Left lung (tissue), 14 donors: ENCODE results near the gene PTPN2. TPM values are rescaled to one million over a fixed set of nuclear protein-coding genes. Genes with fewer than 3 reads are reported as not detected.
A peak's percentile ranks its signal among the peaks of the same experiment; 100 is the strongest.

Source experiments
- ATAC-seq: fragments of 200-7000 bp; cut with Tn5 transposase; one replicate; pipeline ENCODE4 v1.9.1; 2020; ENCODE audit warnings: moderate library complexity
- DNase-seq, 4 donors: peaks; one replicate each; pipeline ENCODE4 v3.0.0-alpha.2; 2013 to 2020
- H3K27ac ChIP-seq, 2 donors: fragments of 200-600 bp; sonication (generic) in 1 of 2; one replicate each; pipeline versions ENCODE4 v1.5.0 to v1.8.0; 2020 to 2021
- H3K27me3 ChIP-seq, 2 donors: fragments of 200-600 bp; sonication (generic) in 1 of 2; one replicate each; pipeline versions ENCODE4 v1.5.0 to v1.8.0; 2020 to 2021
- H3K36me3 ChIP-seq, 2 donors: fragments of 200-600 bp; sonication (generic) in 1 of 2; one replicate each; pipeline versions ENCODE4 v1.5.0 to v1.8.0; 2020 to 2021
- H3K4me1 ChIP-seq, 2 donors: fragments of 200-600 bp; one replicate each; pipeline ENCODE4 v1.8.0; 2021
- H3K4me3 ChIP-seq, 2 donors: fragments of 200-600 bp; sonication (generic) in 1 of 2; one replicate each; pipeline versions ENCODE4 v1.5.0 to v1.8.0; 2020 to 2021; ENCODE audit warnings: mild to moderate bottlenecking in 1 of 2
- H3K9me3 ChIP-seq, 2 donors: fragments of 200-600 bp; sonication (generic) in 1 of 2; one replicate each; pipeline versions ENCODE4 v1.5.0 to v1.8.0; 2020 to 2021
- intact Hi-C, 2 donors: fragments of 100-400 bp; cut with DNase I; formaldehyde crosslinking; loops; one replicate each; pipeline versions ENCODE4 v1.11.2 to v1.14.2; 2022
- long read RNA-seq, 12 donors: library from polyadenylated mRNA in 2 of 12; unstranded in 2 of 12; transcript quantifications; one replicate each; pipeline ENCODE4 v2.0.0 and lab custom pipeline, GENCODE V29; 2019 to 2026
- polyA plus RNA-seq, 6 donors: library from polyadenylated mRNA; unstranded; fragments of 120-200 nt; gene quantifications; one replicate each; pipeline ENCODE4 v1.2.1, GENCODE V29; 2013; ENCODE audit not compliant: insufficient read length in 6 of 6
- total RNA-seq, 2 donors: library from RNA; stranded (reverse); fragmentation: NEBNext Ultra II Directional; extraction: Animal tissue kit (Norgen Biotek cat#: 25700); gene quantifications; one replicate each; pipeline ENCODE4 v1.2.1, GENCODE V29; 2021
- TF ChIP-seq, protein P1 (sequence below), 2 donors: fragments of 200-600 bp; sonication (generic) in 1 of 2; IDR thresholded peaks; one replicate each; pipeline versions ENCODE4 v1.5.0 to v1.8.0; 2021; ENCODE audit warnings: antibody characterized with exemption in 2 of 2
- donor health status: DM: no; HTN: yes; CAD: no.
- donor health status: DM: no; HTN: no; CAD: no.

PTPN2 gene
- total RNA-seq (10 to 100 TPM; 35.6 to 50.1 TPM), polyA plus RNA-seq (10 to 100 TPM; 58.1 to 75.8 (median 69.8) TPM)
- long read RNA-seq, donor 1, transcript PTPN2-209 (1 exons, 2,264 nt) = major isoform, 12 of 23 reads
- long read RNA-seq, donor 1, partial matches to known transcripts = 0 of 23 reads
- long read RNA-seq, donor 1, other reads (novel, unspliced or antisense) = 6 of 23 reads
- long read RNA-seq, donor 2, transcript PTPN2-209 (1 exons, 2,264 nt) = major isoform, 7 of 19 reads
- long read RNA-seq, donor 2, transcript PTPN2-201 (9 exons, 3,467 nt) = minor isoform, 6 of 19 reads
- long read RNA-seq, donor 2, partial matches to known transcripts = 0 of 19 reads
- long read RNA-seq, donor 2, other reads (novel, unspliced or antisense) = 5 of 19 reads
- long read RNA-seq, donor 3, partial matches to known transcripts = 5 of 12 reads
- long read RNA-seq, donor 3, other reads (novel, unspliced or antisense) = 0 of 12 reads
- long read RNA-seq, donor 4, transcript PTPN2-201 (9 exons, 3,467 nt) = major isoform, 14 of 29 reads
- long read RNA-seq, donor 4, transcript PTPN2-202 (10 exons, 1,706 nt) = minor isoform, 7 of 29 reads
- long read RNA-seq, donor 4, partial matches to known transcripts = 4 of 29 reads
- long read RNA-seq, donor 4, other reads (novel, unspliced or antisense) = 4 of 29 reads
- long read RNA-seq, donor 5, transcript PTPN2-209 (1 exons, 2,264 nt) = major isoform, 11 of 19 reads
- long read RNA-seq, donor 5, partial matches to known transcripts = 0 of 19 reads
- long read RNA-seq, donor 5, other reads (novel, unspliced or antisense) = 0 of 19 reads
- long read RNA-seq, donor 6, transcript PTPN2-209 (1 exons, 2,264 nt) = major isoform, 7 of 22 reads
- long read RNA-seq, donor 6, transcript PTPN2-201 (9 exons, 3,467 nt) = minor isoform, 5 of 22 reads
- long read RNA-seq, donor 6, transcript PTPN2-202 (10 exons, 1,706 nt) = minor isoform, 5 of 22 reads
- long read RNA-seq, donor 6, partial matches to known transcripts = 5 of 22 reads
- long read RNA-seq, donor 6, other reads (novel, unspliced or antisense) = 0 of 22 reads
- long read RNA-seq, donor 7, partial matches to known transcripts = 0 of 5 reads
- long read RNA-seq, donor 7, other reads (novel, unspliced or antisense) = 0 of 5 reads
- long read RNA-seq, donor 8, partial matches to known transcripts = 0 of 16 reads
- long read RNA-seq, donor 8, other reads (novel, unspliced or antisense) = 8 of 16 reads
- long read RNA-seq, donor 9, partial matches to known transcripts = 0 of 1 reads
- long read RNA-seq, donor 9, other reads (novel, unspliced or antisense) = 0 of 1 reads
- long read RNA-seq, donor 10, transcript PTPN2-201 (9 exons, 3,467 nt) = major isoform, 7 of 18 reads
- long read RNA-seq, donor 10, partial matches to known transcripts = 0 of 18 reads
- long read RNA-seq, donor 10, other reads (novel, unspliced or antisense) = 7 of 18 reads
- long read RNA-seq, donor 11 = 0 reads
- long read RNA-seq, donor 12, partial matches to known transcripts = 0 of 4 reads
- long read RNA-seq, donor 12, other reads (novel, unspliced or antisense) = 0 of 4 reads

DNA sequence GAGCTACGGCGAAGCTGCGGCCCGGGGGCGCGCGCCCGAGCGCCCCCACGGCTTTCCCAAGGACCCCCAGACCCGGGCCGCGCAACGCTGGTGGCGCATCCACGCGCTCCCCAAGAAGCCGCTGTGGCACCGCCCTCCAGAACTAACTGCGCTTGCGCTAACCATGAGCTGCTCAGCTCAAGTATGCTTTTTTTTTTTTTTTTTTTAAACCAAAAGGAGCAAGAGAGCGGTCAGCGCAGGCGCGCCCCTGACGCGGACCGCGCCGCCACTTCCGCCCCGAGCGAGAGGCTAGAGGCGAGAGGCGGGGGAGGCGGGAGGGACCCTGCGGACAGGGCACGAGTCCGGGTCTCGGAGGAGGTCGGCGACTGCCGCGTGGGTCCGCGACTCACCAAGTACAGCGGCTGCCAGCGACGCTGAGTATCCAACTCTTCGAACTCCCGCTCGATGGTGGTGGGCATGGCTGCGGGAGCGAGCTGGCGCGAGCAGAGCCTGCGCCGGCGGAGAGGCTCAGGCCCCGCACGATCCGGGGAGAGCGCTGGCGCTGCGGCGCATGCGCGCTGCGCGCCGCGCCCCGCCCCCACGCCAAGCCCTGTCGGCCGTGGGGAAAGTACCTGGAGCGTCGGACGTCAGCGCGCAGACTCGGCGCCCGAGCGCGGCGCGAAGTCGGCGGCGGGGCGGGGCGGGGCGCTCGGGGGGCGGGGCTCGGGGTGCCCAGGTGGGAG is at the start of gene PTPN2:
PTPN2 (minus strand) TSS at position 554 of the 722 bp plus-strand sequence; CDS start at position 458, 96 bp downstream.
- H3K4me1 ChIP-seq = peaks cover 0 to 65% of the 10 kb centered on the region in 2 donors
- H3K9me3 ChIP-seq = no peaks in the 10 kb centered on the region
- intact Hi-C loops = no loop called here
- ATAC-seq (peak; percentile 91), DNase-seq (peak; percentile 94 to 98 (median 96))
- peak within 1 kb of the TSS; percentile 65 to 67 for H3K4me3 ChIP-seq
- TF ChIP-seq, protein P1, sequence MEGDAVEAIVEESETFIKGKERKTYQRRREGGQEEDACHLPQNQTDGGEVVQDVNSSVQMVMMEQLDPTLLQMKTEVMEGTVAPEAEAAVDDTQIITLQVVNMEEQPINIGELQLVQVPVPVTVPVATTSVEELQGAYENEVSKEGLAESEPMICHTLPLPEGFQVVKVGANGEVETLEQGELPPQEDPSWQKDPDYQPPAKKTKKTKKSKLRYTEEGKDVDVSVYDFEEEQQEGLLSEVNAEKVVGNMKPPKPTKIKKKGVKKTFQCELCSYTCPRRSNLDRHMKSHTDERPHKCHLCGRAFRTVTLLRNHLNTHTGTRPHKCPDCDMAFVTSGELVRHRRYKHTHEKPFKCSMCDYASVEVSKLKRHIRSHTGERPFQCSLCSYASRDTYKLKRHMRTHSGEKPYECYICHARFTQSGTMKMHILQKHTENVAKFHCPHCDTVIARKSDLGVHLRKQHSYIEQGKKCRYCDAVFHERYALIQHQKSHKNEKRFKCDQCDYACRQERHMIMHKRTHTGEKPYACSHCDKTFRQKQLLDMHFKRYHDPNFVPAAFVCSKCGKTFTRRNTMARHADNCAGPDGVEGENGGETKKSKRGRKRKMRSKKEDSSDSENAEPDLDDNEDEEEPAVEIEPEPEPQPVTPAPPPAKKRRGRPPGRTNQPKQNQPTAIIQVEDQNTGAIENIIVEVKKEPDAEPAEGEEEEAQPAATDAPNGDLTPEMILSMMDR (IDR thresholded peaks at IDR 0.05) = no peak
- H3K36me3 ChIP-seq = no peaks in the 10 kb centered on the region
- H3K27ac ChIP-seq = peak within 1 kb of the TSS; percentile 99 to 100
- no peaks in the 10 kb centered on the region for H3K27me3 ChIP-seq

DNA sequence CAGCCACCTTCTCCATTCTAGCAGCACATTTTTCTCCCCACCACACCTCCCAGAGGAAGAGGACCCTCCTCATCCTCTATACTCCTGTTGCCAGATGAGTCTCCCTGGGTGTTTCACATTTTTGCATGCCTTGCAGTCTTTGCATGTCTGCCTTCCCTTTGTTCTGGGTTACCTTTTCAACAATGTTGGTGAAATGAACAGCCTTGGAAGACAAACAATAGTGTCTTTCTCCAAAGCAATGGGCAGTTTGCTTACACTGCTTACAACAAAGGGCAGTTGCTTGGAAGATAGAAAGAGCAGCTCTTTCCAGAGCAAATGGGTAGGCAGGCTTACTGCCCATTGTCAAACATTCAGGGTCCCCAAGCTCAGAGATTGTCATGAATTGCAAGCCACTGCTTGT is 49.3 kb upstream of the PTPN2 start:
- Histone ChIP-seq H3K27ac (no peak overlapping the region), H3K9me3 (no peaks in the 10 kb centered on the region), H3K4me1 (peaks cover 0 to 6% of the 10 kb centered on the region in 2 donors), H3K27me3 (no peaks in the 10 kb centered on the region), H3K36me3 (no peaks in the 10 kb centered on the region), H3K4me3 (no peak overlapping the region)
- intact Hi-C loops = loop anchor here in 1 of 2 donors (5.0 kb wide), 1 partner anchor 186 kb away; no protein-coding TSS in a partner anchor
- ATAC-seq (no peak), DNase-seq (no peak)
- TF ChIP-seq, protein P1 (IDR thresholded peaks at IDR 0.05) = no peak

DNA sequence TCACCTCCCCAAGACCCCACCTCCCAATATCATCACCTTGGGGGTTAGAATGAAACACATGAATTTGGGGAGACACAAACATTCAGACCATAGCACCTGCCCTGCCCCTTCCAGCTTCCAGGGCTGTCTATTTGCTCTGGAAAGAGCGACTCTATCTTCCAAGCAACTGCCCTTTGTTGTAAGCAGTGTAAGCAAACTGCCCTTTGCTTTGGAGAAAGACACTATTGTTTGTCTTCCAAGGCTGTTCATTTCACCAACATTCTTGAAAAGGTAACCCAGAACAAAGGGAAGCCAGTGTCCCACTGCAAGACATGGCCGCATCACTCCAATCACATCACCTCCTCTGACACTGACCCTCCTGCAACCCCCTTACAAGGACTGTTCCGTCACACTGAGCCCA is 46.9 kb upstream of the PTPN2 start:
- Histone ChIP-seq H3K4me3 (no peak overlapping the region), H3K9me3 (no peaks in the 10 kb centered on the region), H3K4me1 (peaks cover 0 to 6% of the 10 kb centered on the region in 2 donors), H3K27me3 (no peaks in the 10 kb centered on the region), H3K27ac (no peak overlapping the region), H3K36me3 (no peaks in the 10 kb centered on the region)
- DNase-seq (no peak), ATAC-seq (no peak)
- TF ChIP-seq, protein P1 (IDR thresholded peaks at IDR 0.05) = no peak
- intact Hi-C loops = loop anchor here in 1 of 2 donors (5.0 kb wide), 1 partner anchor 184 kb away; no protein-coding TSS in a partner anchor

DNA sequence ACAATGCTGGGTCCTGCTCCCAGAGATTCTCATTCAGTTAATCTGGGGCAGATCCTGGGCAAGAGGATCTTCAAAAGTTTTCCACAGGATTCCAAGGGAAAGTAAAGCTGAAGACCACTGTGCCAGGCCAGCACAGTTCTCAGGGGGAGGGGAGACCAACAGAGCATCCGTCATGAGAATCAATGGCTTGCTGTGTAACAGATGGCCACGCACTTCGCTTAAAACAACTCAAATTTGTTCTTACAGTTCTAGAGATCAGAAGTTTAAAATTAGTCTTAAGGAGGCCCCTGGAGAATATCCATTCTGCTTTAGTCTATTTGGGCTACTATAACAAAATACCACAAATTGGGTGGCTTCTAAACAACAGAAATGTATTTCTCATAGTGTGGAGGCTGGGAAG is 46.3 kb upstream of the PTPN2 start:
- Histone ChIP-seq H3K4me1 (peaks cover 0 to 6% of the 10 kb centered on the region in 2 donors), H3K4me3 (no peak overlapping the region), H3K27me3 (no peaks in the 10 kb centered on the region), H3K9me3 (no peaks in the 10 kb centered on the region), H3K27ac (no peak overlapping the region), H3K36me3 (no peaks in the 10 kb centered on the region)
- TF ChIP-seq, protein P1 (IDR thresholded peaks at IDR 0.05) = no peak
- ATAC-seq (no peak), DNase-seq (no peak)
- intact Hi-C loops = loop anchor here in 1 of 2 donors (5.0 kb wide), 1 partner anchor 183 kb away; no protein-coding TSS in a partner anchor
